ENCODE data around the gene MORN1. TPM values are rescaled to one million over a fixed set of nuclear protein-coding genes. Genes with fewer than 3 reads are reported as not detected.

Gene MORN1
- polyA plus RNA-seq, 1 donor from 2014 or later: 6.7 TPM

GRCh38 chr1:2392686-2393085, 1.3 kb upstream of the MORN1 start:
- Mint-ChIP-seq H3K9me3 (no peaks in the 10 kb centered on the region), H3K36me3 (no peaks in the 10 kb centered on the region), H3K27ac (peak overlapping the region; percentile 66 to 95 (median 78)), H3K4me3 (peak overlapping the region; percentile 86 to 95 (median 88)), H3K27me3 (no peaks in the 10 kb centered on the region), H3K4me1 (peaks cover 18 to 26% (median 24%) of the 10 kb centered on the region in 3 donors)

GRCh38 chr1:2391931-2392509, 666 bp upstream of the MORN1 start:
- peak overlapping the region; percentile 78 to 95 (median 94) for H3K27ac Mint-ChIP-seq

GRCh38 chr1:2389644-2390043, 1.7 kb downstream of the MORN1 start:
- H3K9me3 Mint-ChIP-seq: no peaks in the 10 kb centered on the region
- no peaks in the 10 kb centered on the region for H3K27me3 Mint-ChIP-seq
- H3K4me3 Mint-ChIP-seq: peak overlapping the region; percentile 64 to 94 (median 84)
- H3K36me3 Mint-ChIP-seq: no peaks in the 10 kb centered on the region
- H3K4me1 Mint-ChIP-seq: peaks cover 13 to 22% (median 21%) of the 10 kb centered on the region in 3 donors
- H3K27ac Mint-ChIP-seq: peak overlapping the region in 1 of 3 donors; percentile 88

More at GRCh38 chr1:2391931-2392509, 666 bp upstream of the MORN1 start:
- no peaks in the 10 kb centered on the region for H3K27me3 Mint-ChIP-seq
- no peaks in the 10 kb centered on the region for H3K36me3 Mint-ChIP-seq
- H3K9me3 Mint-ChIP-seq: no peaks in the 10 kb centered on the region
- H3K4me3 Mint-ChIP-seq: peak overlapping the region; percentile 88 to 98 (median 94)
- peaks cover 16 to 27% (median 24%) of the 10 kb centered on the region in 3 donors for H3K4me1 Mint-ChIP-seq

GRCh38 chr1:2388004-2388913, 3.1 kb downstream of the MORN1 start:
- H3K4me1 Mint-ChIP-seq: peaks cover 13 to 17% (median 14%) of the 10 kb centered on the region in 3 donors
- H3K9me3 Mint-ChIP-seq: no peaks in the 10 kb centered on the region
- H3K4me3 Mint-ChIP-seq: peak overlapping the region; percentile 83 to 95 (median 93)
- peaks cover 2% of the 10 kb centered on the region for H3K36me3 Mint-ChIP-seq
- peak overlapping the region; percentile 90 to 96 (median 94) for H3K27ac Mint-ChIP-seq
- no peaks in the 10 kb centered on the region for H3K27me3 Mint-ChIP-seq

- H3K9me3 Mint-ChIP-seq: no peaks in the 10 kb centered on the region
- no peaks in the 10 kb centered on the region for H3K27me3 Mint-ChIP-seq
- H3K4me3 Mint-ChIP-seq: peak overlapping the region in 2 of 4 donors; percentile 68 to 83
- peaks cover 2% of the 10 kb centered on the region for H3K36me3 Mint-ChIP-seq
- peak overlapping the region in 2 of 3 donors; percentile 56 to 94 for H3K27ac Mint-ChIP-seq
- peaks cover 4 to 8% (median 5%) of the 10 kb centered on the region in 3 donors for H3K4me1 Mint-ChIP-seq
Measured at GRCh38 chr1:2386636-2387611, 4.4 kb downstream of the MORN1 start.

- no peaks in the 10 kb centered on the region for H3K9me3 Mint-ChIP-seq
- peak overlapping the region in 1 of 3 donors; percentile 77 for H3K27ac Mint-ChIP-seq
- H3K36me3 Mint-ChIP-seq: peaks cover 2% of the 10 kb centered on the region
- H3K4me3 Mint-ChIP-seq: peak overlapping the region in 1 of 4 donors; percentile 68
- H3K4me1 Mint-ChIP-seq: peaks cover 4 to 8% (median 7%) of the 10 kb centered on the region in 3 donors
- no peaks in the 10 kb centered on the region for H3K27me3 Mint-ChIP-seq
Measured at GRCh38 chr1:2385606-2386280, 5.6 kb downstream of the MORN1 start.

- no peak overlapping the region for H3K4me3 Mint-ChIP-seq
- peaks cover 2% of the 10 kb centered on the region for H3K36me3 Mint-ChIP-seq
- H3K27ac Mint-ChIP-seq: no peak overlapping the region
- H3K27me3 Mint-ChIP-seq: no peaks in the 10 kb centered on the region
- no peaks in the 10 kb centered on the region for H3K9me3 Mint-ChIP-seq
- peaks cover 4 to 10% (median 8%) of the 10 kb centered on the region in 3 donors for H3K4me1 Mint-ChIP-seq
Measured at GRCh38 chr1:2384941-2385481, 6.3 kb downstream of the MORN1 start.

GRCh38 chr1:2384130-2384860, 7.1 kb downstream of the MORN1 start:
- Mint-ChIP-seq H3K36me3 (peaks cover 2% of the 10 kb centered on the region), H3K4me1 (peaks cover 9 to 18% (median 12%) of the 10 kb centered on the region in 3 donors), H3K9me3 (no peaks in the 10 kb centered on the region), H3K27ac (peak overlapping the region in 1 of 3 donors; percentile 64), H3K27me3 (no peaks in the 10 kb centered on the region), H3K4me3 (peak overlapping the region in 1 of 4 donors; percentile 72)

- Mint-ChIP-seq H3K4me1 (peaks cover 13 to 23% (median 14%) of the 10 kb centered on the region in 3 donors), H3K9me3 (no peaks in the 10 kb centered on the region), H3K27me3 (no peaks in the 10 kb centered on the region), H3K36me3 (peaks cover 2% of the 10 kb centered on the region), H3K27ac (no peak overlapping the region), H3K4me3 (peak overlapping the region in 1 of 4 donors; percentile 72)
Measured at GRCh38 chr1:2383576-2383975, 7.8 kb downstream of the MORN1 start.

- Mint-ChIP-seq H3K4me1 (peaks cover 9 to 17% (median 14%) of the 10 kb centered on the region in 3 donors), H3K27me3 (no peaks in the 10 kb centered on the region), H3K4me3 (no peak overlapping the region), H3K27ac (no peak overlapping the region), H3K36me3 (peaks cover 2% of the 10 kb centered on the region), H3K9me3 (no peaks in the 10 kb centered on the region)
Measured at GRCh38 chr1:2382621-2383361, 8.6 kb downstream of the MORN1 start.

- Mint-ChIP-seq H3K4me1 (peaks cover 7 to 17% (median 11%) of the 10 kb centered on the region in 3 donors), H3K27me3 (no peaks in the 10 kb centered on the region), H3K9me3 (no peaks in the 10 kb centered on the region), H3K27ac (no peak overlapping the region), H3K36me3 (peaks cover 2% of the 10 kb centered on the region), H3K4me3 (peak overlapping the region in 1 of 4 donors; percentile 39)
Measured at GRCh38 chr1:2381741-2382620, 9.4 kb downstream of the MORN1 start.

Data from IgD-negative memory B cell (primary cell).